IPS-18c (cell line): Measurements from ENCODE around the gene SUCO.
"Not testable (repeated sequence)": the region's sequence is repeated elsewhere in the genome, so short reads cannot be mapped to it uniquely, and the experiment has no call there.

ENCODE experiments used
- H3K4me3 ChIP-seq: 2 replicates; pipeline ENCODE4 v1.7.0; 2013; ENCODE audit warnings: low read depth, mild to moderate bottlenecking, low read length, moderate library complexity; ENCODE audit not compliant: insufficient read depth
- H3K9me3 ChIP-seq: one replicate; pipeline ENCODE4 v1.6.1; 2013; ENCODE audit warnings: mild to moderate bottlenecking, low read length, moderate library complexity; ENCODE audit not compliant: control insufficient read depth, insufficient read depth

Gene SUCO, protein sequence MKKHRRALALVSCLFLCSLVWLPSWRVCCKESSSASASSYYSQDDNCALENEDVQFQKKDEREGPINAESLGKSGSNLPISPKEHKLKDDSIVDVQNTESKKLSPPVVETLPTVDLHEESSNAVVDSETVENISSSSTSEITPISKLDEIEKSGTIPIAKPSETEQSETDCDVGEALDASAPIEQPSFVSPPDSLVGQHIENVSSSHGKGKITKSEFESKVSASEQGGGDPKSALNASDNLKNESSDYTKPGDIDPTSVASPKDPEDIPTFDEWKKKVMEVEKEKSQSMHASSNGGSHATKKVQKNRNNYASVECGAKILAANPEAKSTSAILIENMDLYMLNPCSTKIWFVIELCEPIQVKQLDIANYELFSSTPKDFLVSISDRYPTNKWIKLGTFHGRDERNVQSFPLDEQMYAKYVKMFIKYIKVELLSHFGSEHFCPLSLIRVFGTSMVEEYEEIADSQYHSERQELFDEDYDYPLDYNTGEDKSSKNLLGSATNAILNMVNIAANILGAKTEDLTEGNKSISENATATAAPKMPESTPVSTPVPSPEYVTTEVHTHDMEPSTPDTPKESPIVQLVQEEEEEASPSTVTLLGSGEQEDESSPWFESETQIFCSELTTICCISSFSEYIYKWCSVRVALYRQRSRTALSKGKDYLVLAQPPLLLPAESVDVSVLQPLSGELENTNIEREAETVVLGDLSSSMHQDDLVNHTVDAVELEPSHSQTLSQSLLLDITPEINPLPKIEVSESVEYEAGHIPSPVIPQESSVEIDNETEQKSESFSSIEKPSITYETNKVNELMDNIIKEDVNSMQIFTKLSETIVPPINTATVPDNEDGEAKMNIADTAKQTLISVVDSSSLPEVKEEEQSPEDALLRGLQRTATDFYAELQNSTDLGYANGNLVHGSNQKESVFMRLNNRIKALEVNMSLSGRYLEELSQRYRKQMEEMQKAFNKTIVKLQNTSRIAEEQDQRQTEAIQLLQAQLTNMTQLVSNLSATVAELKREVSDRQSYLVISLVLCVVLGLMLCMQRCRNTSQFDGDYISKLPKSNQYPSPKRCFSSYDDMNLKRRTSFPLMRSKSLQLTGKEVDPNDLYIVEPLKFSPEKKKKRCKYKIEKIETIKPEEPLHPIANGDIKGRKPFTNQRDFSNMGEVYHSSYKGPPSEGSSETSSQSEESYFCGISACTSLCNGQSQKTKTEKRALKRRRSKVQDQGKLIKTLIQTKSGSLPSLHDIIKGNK (N-terminal part only)

DNA sequence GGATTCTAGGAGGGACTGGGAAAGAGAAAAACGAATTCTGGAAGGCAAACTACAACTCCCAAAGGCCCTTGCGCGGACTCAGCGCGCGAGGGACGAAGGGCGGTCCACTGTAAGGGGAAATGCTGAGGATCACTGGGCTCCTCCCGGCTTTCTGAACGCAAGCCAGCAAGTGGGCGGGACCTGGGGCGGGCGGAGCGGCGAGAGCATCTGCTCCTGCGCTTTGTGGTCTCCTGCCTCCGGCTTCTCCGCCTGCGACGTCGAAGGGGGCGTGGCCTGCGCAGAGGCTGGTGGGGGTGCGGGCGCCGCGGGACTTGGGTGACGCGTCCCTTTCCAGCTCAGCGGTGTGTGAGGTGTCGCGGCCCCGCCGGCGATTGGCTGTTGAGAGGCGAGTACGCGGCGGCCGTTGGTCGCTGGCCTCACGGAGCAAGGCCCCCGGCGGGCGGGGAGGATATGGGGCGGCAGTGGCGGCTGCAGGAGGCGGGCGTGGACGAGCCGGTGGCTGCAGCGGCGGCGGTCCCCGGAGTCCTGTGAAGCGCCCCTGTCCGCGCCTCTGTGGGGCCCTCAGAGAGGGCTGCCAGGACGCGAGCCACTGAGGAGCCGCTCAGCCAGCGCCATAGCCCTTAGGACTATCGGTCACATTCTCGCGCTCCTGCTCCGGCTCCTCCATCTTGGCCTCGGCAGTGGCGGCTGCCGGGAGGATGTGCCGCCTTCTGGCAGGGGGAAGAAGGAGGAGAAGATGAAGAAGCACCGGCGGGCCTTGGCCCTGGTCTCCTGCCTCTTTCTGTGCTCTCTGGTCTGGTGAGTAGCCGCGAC, at the start of gene SUCO:
SUCO (plus strand) TSS at position 451 of the 813 bp plus-strand sequence; CDS start at position 737, 286 bp downstream.
- Histone ChIP-seq H3K9me3 (no peaks in the 10 kb centered on the region), H3K4me3 (peak within 1 kb of the TSS; percentile 85)

- Histone ChIP-seq H3K4me3 (no peak overlapping the region), H3K9me3 (no peaks in the 10 kb centered on the region)
Observed at GRCh38 chr1:172483448-172483847, 49.5 kb upstream of the SUCO start.

GRCh38 chr1:172484252-172484651, 48.7 kb upstream of the SUCO start:
- no peak overlapping the region for H3K4me3 ChIP-seq
- H3K9me3 ChIP-seq, result no peaks in the 10 kb centered on the region

DNA sequence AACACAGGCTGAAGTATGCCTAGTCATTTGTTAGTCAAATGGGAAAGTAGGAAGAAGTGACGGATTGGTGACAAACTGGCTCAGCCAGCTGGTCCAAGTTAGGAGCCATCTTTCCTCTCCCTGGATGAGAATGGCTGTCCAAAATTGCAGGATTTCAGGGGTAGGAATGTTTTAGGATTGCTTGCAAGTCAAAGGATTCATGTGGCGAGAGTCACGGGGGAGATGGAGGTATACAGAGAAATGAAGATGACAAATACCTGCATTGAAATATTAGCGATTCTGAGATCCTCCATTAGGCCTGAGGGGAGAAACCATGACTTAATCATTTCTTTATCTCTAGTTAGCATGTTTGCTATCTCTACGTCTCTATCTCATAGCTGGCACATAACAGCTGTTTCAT, 47.3 kb upstream of the SUCO start:
- Histone ChIP-seq H3K4me3 (no peak overlapping the region), H3K9me3 (no peaks in the 10 kb centered on the region)

GRCh38 chr1:172486805-172487454, 46.0 kb upstream of the SUCO start:
- no peaks in the 10 kb centered on the region for H3K9me3 ChIP-seq

GRCh38 chr1:172487550-172487949, 45.4 kb upstream of the SUCO start:
- no peaks in the 10 kb centered on the region for H3K9me3 ChIP-seq
- H3K4me3 ChIP-seq, result no peak overlapping the region

More at GRCh38 chr1:172486805-172487454, 46.0 kb upstream of the SUCO start:
- H3K4me3 ChIP-seq, result no peak overlapping the region

- H3K9me3 ChIP-seq, result no peaks in the 10 kb centered on the region
- H3K4me3 ChIP-seq, result no peak overlapping the region
Observed at GRCh38 chr1:172488393-172488792, 44.6 kb upstream of the SUCO start.

DNA sequence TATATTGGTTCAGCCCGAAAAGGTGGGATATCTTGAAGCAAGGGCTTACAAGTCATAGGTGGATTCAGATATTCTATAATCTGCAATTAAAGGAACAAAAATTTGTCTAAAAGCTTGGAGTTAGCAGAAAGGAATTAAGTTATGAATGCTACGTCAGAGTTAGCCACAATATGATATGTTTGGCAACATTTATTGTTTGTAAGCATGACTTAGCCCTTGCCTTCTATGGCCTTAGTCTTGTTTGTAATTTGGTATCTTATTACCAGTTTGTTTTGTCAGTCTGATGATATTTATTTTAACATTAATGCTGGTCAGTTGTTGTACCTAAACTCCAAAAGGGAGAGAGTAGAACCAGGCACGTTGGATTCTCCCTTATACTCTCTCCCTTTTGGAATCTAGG, 43.1 kb upstream of the SUCO start:
- no peak overlapping the region for H3K4me3 ChIP-seq

GRCh38 chr1:172492421-172492820, 40.5 kb upstream of the SUCO start:
- Histone ChIP-seq H3K4me3 (no peak overlapping the region), H3K9me3 (no peaks in the 10 kb centered on the region)

More for the DNA sequence above, 43.1 kb upstream of the SUCO start:
- no peaks in the 10 kb centered on the region for H3K9me3 ChIP-seq

- Histone ChIP-seq H3K4me3 (no peak overlapping the region), H3K9me3 (no peaks in the 10 kb centered on the region)
Observed at GRCh38 chr1:172494166-172494565, 38.8 kb upstream of the SUCO start.

DNA sequence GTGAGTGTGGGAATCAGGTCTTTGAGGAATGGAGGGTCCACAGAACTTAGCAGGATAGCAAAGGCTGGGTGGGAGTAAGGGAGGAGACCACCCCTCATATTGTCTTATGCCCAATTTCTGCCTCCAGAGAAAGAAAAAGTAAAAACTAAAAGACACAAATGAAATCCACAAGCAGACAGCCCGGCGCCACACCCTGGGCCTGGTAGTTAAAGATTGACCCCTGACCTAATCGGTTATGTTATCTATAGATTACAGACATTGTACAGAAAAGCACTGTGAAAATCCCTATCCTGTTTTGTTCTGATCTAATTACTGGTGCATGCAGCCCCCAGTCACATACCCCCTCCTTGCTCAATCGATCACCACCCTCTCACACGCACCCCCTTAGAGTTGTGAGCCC, 36.8 kb upstream of the SUCO start:
- not testable (repeated sequence) for H3K4me3 ChIP-seq, H3K9me3 ChIP-seq

DNA sequence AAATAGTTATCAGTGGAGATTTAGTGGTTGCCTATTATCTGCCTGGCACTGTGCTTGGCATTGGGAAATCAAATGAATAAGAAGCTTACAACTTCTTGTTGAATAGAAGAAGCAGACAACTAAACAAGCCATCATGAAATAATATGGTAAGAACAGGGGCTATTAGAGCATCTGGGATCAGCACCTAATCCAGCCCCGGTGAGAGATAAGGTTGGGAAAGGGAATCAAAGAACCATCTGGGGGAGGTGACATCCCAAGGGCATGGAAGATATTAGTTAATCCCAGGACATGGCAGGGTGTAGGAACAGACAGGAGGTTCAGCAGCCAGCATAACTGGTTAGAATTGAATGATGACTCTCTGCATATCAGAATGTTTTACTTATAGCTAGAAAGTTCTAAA, 36.3 kb upstream of the SUCO start:
- no peak overlapping the region for H3K4me3 ChIP-seq

DNA sequence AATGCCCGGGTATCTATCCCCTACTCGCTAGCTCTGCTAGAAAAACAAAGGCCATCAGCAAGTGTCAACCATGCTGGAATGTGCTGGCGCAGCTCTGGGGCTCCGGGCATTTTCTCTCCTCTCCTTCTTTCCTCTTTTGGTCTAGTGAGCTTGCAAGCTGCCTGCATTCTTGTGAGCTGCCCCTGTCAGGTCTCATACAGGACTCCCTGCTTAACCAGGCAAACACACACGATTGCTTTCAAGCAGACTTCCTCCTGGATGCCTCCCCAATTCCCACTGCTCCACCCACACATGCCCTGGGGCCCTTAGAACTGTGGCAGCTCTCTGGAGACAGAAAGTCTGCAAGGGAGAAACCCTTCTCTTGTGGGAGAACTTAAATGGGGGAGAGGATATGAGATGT, 35.7 kb upstream of the SUCO start:
- no peak overlapping the region for H3K4me3 ChIP-seq

More for the DNA sequence above, 36.3 kb upstream of the SUCO start:
- H3K9me3 ChIP-seq, result no peaks in the 10 kb centered on the region

DNA sequence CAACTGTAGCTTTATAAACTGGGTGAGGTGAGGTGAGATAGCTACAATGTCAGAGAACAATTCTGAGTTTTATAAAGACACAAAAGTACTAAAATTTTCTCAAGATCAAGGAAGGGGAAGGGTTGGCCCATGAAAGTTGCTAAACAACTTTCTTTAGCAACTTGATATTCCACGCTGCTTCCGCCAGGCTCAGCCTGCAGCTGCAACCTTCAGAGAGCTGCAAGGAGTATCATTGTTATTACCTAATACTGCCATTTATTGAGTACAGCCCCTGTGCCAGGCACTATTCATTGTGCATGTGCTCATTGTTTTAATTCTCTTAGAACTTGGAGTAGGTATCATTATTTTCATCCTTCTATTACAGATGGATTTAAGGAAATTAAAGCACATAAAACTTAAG, 34.1 kb upstream of the SUCO start:
- Histone ChIP-seq H3K9me3 (no peaks in the 10 kb centered on the region), H3K4me3 (no peak overlapping the region)

More for the DNA sequence above, 35.7 kb upstream of the SUCO start:
- no peaks in the 10 kb centered on the region for H3K9me3 ChIP-seq

DNA sequence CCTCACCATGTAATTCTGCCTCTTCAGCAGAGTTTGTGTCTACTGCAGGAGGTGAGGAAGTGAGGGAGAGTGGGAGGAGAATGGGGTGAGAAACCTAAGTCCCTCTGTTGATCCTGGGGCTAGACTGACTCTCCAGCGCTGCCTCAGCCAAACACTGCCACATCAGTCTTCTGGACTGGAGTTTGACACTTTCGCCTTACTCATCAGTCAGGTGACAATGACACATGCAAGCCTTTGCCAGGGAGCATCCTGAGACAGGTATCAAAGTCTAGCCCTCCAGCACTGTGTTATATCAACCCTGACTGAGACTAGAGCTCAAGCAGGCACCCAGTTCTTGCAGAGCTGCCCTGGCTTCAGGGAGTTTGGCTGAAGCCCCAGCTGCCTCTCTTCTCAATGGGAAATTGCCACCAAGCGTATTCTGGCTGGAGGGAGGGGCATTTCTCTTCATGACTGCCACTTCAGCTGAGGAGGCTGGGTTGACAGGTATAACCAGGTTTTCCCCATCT, 33.3 kb upstream of the SUCO start:
- Histone ChIP-seq H3K9me3 (no peaks in the 10 kb centered on the region), H3K4me3 (no peak overlapping the region)

DNA sequence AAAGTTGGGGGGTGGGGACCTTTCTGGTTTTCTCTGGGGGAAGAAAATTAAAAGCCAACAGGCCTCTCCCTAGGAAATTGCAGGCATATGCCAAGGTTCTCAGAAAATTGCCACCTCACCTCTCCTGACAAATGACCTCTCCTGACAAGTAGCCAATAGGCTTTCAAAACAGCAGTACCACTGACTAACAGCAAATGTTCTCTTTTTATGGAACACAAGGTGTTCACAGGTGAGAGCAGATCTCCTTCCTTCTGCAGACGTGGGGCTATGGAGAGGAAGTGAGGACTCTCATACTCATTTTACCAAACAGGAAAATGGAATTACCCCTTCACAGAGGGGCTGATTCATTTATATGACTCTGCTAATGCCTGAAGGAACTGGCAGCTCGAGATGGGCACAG, 32.7 kb upstream of the SUCO start:
- Histone ChIP-seq H3K4me3 (no peak overlapping the region), H3K9me3 (no peaks in the 10 kb centered on the region)
